IPS DF 4.7 (cell line): ENCODE results near the gene C2orf80.
"Not testable (repeated sequence)": the region's sequence is repeated elsewhere in the genome, so short reads cannot be mapped to it uniquely, and the experiment has no call there.

Source experiments
- DNase-seq: peaks from one replicate; pipeline ENCODE4 v3.0.0-alpha.2; 2013; ENCODE audit warnings: low spot score; ENCODE audit errors: extremely low read depth

The C2orf80 gene

GRCh38 chr2:208135794-208136715 is 53.8 kb downstream of the C2orf80 start:
- no peak for DNase-seq

GRCh38 chr2:208134928-208135586 is 54.8 kb downstream of the C2orf80 start:
- no peak for DNase-seq

GRCh38 chr2:208130712-208131110 is 59.1 kb downstream of the C2orf80 start:
- no peak for DNase-seq

GRCh38 chr2:208129744-208130711 is 59.8 kb downstream of the C2orf80 start, which contains the start of gene CRYGC:
CRYGC (minus strand) TSS chr2:208129828; CDS start chr2:208129792, 36 bp downstream.
- no peak for DNase-seq

GRCh38 chr2:208128136-208128535 is 61.7 kb downstream of the C2orf80 start:
- DNase-seq, result no peak

GRCh38 chr2:208127090-208127489 is 62.7 kb downstream of the C2orf80 start:
- no peak for DNase-seq

- no peak for DNase-seq
Measured at GRCh38 chr2:208125251-208125650, 64.6 kb downstream of the C2orf80 start.

- DNase-seq, result not testable (repeated sequence)
Measured at GRCh38 chr2:208124013-208124715, 65.7 kb downstream of the C2orf80 start, which contains the start of gene CRYGD. CRYGD (minus strand) TSS chr2:208124524; CDS start chr2:208124473, 51 bp downstream.

- no peak for DNase-seq
Measured at GRCh38 chr2:208122248-208122647, 67.6 kb downstream of the C2orf80 start.

- DNase-seq, result no peak
Measured at GRCh38 chr2:208118918-208119317, 70.9 kb downstream of the C2orf80 start.

GRCh38 chr2:208117390-208117789 is 72.4 kb downstream of the C2orf80 start:
- not testable (repeated sequence) for DNase-seq
